GM12874 (cell line): ENCODE data around the gene CAMKK1.

ENCODE experiments used
- CTCF ChIP-seq: IDR thresholded peaks from 2 replicates; pipeline ENCODE4 v1.5.1; 2011; ENCODE audit warnings: low read depth, mild to moderate bottlenecking, control low read depth, low read length, moderate library complexity; ENCODE audit not compliant: insufficient read depth

The CAMKK1 gene

GRCh38 chr17:3910420-3911270 is 17.8 kb upstream of the CAMKK1 start:
- TF ChIP-seq CTCF: no peak

GRCh38 chr17:3909257-3909656 is 16.4 kb upstream of the CAMKK1 start:
- no peak for TF ChIP-seq CTCF

GRCh38 chr17:3907483-3908216 is 14.8 kb upstream of the CAMKK1 start:
- TF ChIP-seq CTCF: peak; percentile 35

- no peak for TF ChIP-seq CTCF
Measured at GRCh38 chr17:3906881-3907280, 14.0 kb upstream of the CAMKK1 start.

- TF ChIP-seq CTCF: no peak
Measured at GRCh38 chr17:3905017-3905520, 12.2 kb upstream of the CAMKK1 start.

GRCh38 chr17:3904501-3904900 is 11.6 kb upstream of the CAMKK1 start:
- no peak for TF ChIP-seq CTCF

- no peak for TF ChIP-seq CTCF
Measured at GRCh38 chr17:3903881-3904290, 11.0 kb upstream of the CAMKK1 start.
